Hepatocyte (in vitro differentiated cells): Measurements from ENCODE around the gene PKN3. TPM values are rescaled to one million over a fixed set of nuclear protein-coding genes. Genes with fewer than 3 reads are reported as not detected.

Experiments used
- DNase-seq: peaks from one replicate; pipeline ENCODE4 v3.0.0-alpha.2; 2016; ENCODE audit warnings: low spot score
- H2AFZ ChIP-seq: fragments of 200-600 bp; sonication (generic); 2 replicates; pipeline ENCODE4 v1.6.0; 2016; ENCODE audit warnings: antibody characterized with exemption, mild to moderate bottlenecking
- H3K27ac ChIP-seq: fragments of 200-600 bp; sonication (generic); 2 replicates; pipeline ENCODE4 v1.5.1; 2016; ENCODE audit warnings: mild to moderate bottlenecking
- H3K27me3 ChIP-seq: fragments of 200-600 bp; sonication (generic); 2 replicates; pipeline ENCODE4 v1.6.1; 2016
- H3K36me3 ChIP-seq: fragments of 200-600 bp; sonication (generic); replicated peaks from 2 replicates; pipeline ENCODE4 v1.5.1; 2016; ENCODE audit warnings: low read depth; ENCODE audit not compliant: insufficient read depth
- H3K4me1 ChIP-seq: fragments of 200-600 bp; sonication (generic); 2 replicates; pipeline ENCODE4 v1.5.1; 2016; ENCODE audit warnings: mild to moderate bottlenecking, moderate library complexity; ENCODE audit not compliant: insufficient read depth
- H3K4me2 ChIP-seq: fragments of 200-600 bp; sonication (generic); 2 replicates; pipeline ENCODE4 v1.6.0; 2016
- H3K4me3 ChIP-seq: fragments of 200-600 bp; sonication (generic); 2 replicates; pipeline ENCODE4 v1.5.1; 2016; ENCODE audit warnings: mild to moderate bottlenecking
- H3K79me2 ChIP-seq: fragments of 200-600 bp; sonication (generic); 2 replicates; pipeline ENCODE4 v1.6.0; 2017; ENCODE audit warnings: mild to moderate bottlenecking
- H3K9me2 ChIP-seq: fragments of 200-600 bp; sonication (generic); replicated peaks from 2 replicates; pipeline ENCODE4 v1.6.0; 2017; ENCODE audit warnings: mild to moderate bottlenecking; ENCODE audit not compliant: insufficient read depth
- H3K9me3 ChIP-seq: fragments of 200-600 bp; sonication (generic); 2 replicates; pipeline ENCODE4 v1.5.1; 2016; ENCODE audit warnings: low read depth, mild to moderate bottlenecking
- H4K20me1 ChIP-seq: fragments of 200-600 bp; sonication (generic); 2 replicates; pipeline ENCODE4 v1.6.0; 2016; ENCODE audit warnings: mild to moderate bottlenecking; ENCODE audit not compliant: insufficient read depth, poor library complexity, severe bottlenecking
- EZH2 ChIP-seq: fragments of 200-600 bp; sonication (generic); IDR thresholded peaks from 2 replicates; pipeline ENCODE4 v1.6.1; 2016; ENCODE audit warnings: antibody characterized with exemption, mild to moderate bottlenecking, borderline replicate concordance
- EZH2phosphoT487 ChIP-seq: fragments of 200-600 bp; sonication (generic); IDR thresholded peaks from one replicate; pipeline ENCODE4 v1.6.1; 2018; ENCODE audit warnings: antibody characterized with exemption, mild to moderate bottlenecking, low read depth, moderate library complexity; ENCODE audit not compliant: unreplicated experiment, severe bottlenecking
- WGBS: methylation state at CpG from one replicate; pipeline ENCODE4 v1.1.6; 2016; ENCODE audit warnings: low lambda C conversion rate; ENCODE audit errors: missing lambda C conversion rate; 5-methylcytosine and 5-hydroxymethylcytosine counted together
- polyA plus RNA-seq: library from polyadenylated mRNA; unstranded; fragments of >200 nt; fragmentation: Nextera tagmentation; extraction: Ambion mirVana; gene quantifications from 2 replicates; pipeline ENCODE4 v1.2.1, GENCODE V29; 2016
- total RNA-seq: library from RNA; depleted of rRNA; stranded (reverse); fragments of >200 nt; gene quantifications from 2 replicates; pipeline ENCODE4 v1.2.3, GENCODE V29; 2014
- TF ChIP-seq, protein P1 (sequence below): fragments of 200-600 bp; sonication (generic); IDR thresholded peaks from 2 replicates; pipeline ENCODE4 v1.5.1; 2016; ENCODE audit warnings: antibody characterized with exemption, mild to moderate bottlenecking; ENCODE audit not compliant: poor library complexity

The PKN3 gene
- total and polyA plus RNA-seq, 2 experiments from 2014 or later = 3.7 to 4.5 TPM

- H3K36me3 ChIP-seq = no peaks in the 10 kb centered on the region
- TF ChIP-seq EZH2 = no peak
- TF ChIP-seq EZH2phosphoT487 = no peak
- TF ChIP-seq, protein P1, sequence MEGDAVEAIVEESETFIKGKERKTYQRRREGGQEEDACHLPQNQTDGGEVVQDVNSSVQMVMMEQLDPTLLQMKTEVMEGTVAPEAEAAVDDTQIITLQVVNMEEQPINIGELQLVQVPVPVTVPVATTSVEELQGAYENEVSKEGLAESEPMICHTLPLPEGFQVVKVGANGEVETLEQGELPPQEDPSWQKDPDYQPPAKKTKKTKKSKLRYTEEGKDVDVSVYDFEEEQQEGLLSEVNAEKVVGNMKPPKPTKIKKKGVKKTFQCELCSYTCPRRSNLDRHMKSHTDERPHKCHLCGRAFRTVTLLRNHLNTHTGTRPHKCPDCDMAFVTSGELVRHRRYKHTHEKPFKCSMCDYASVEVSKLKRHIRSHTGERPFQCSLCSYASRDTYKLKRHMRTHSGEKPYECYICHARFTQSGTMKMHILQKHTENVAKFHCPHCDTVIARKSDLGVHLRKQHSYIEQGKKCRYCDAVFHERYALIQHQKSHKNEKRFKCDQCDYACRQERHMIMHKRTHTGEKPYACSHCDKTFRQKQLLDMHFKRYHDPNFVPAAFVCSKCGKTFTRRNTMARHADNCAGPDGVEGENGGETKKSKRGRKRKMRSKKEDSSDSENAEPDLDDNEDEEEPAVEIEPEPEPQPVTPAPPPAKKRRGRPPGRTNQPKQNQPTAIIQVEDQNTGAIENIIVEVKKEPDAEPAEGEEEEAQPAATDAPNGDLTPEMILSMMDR = no peak
- no peak overlapping the region for H3K4me2 ChIP-seq
- no peak overlapping the region for H2AFZ ChIP-seq
- H3K9me2 ChIP-seq = no peaks in the 10 kb centered on the region
- no peaks in the 10 kb centered on the region for H3K79me2 ChIP-seq
- no peak overlapping the region for H3K4me3 ChIP-seq
- 95% methylated on average over 22 of the region's 22 CpGs for WGBS
- no peaks in the 10 kb centered on the region for H3K27me3 ChIP-seq
- DNase-seq = no peak
- H3K4me1 ChIP-seq = peaks cover 9% of the 10 kb centered on the region
- no peak overlapping the region for H3K27ac ChIP-seq
- H3K9me3 ChIP-seq = no peaks in the 10 kb centered on the region
- H4K20me1 ChIP-seq = no peaks in the 10 kb centered on the region
Observed at GRCh38 chr9:128720841-128721486, 18.7 kb downstream of the PKN3 start.

DNA sequence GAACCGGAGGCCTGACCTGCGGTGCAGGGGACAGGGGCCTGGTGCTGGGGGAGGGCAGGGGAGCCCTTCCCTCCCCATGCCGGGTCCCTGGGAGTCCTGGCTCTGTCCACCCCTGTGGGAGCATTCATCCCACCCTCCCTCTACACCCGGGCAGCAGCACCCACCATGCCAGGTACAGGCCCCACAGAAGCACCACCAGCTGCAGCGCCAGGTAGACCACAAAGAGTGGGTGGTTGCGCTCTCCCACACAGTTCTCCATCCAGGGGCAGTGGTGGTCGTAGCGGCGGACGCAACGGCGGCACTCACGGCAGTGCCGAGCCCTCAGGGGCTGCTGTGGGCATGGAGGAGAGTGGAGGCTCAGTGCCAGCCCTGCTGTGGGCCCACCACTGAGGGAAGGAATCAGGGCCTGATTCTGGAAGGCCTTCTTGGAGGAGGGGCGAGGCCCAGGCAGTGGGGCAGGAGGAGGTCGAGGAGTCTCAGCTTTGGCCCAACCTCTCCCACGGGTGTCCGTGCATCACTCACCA is 19.2 kb downstream of the PKN3 start:
- no peaks in the 10 kb centered on the region for H3K9me2 ChIP-seq
- no peaks in the 10 kb centered on the region for H3K36me3 ChIP-seq
- H3K27me3 ChIP-seq = no peaks in the 10 kb centered on the region
- H3K27ac ChIP-seq = no peak overlapping the region
- no peak overlapping the region for H3K4me2 ChIP-seq
- H3K4me1 ChIP-seq = peaks cover 9% of the 10 kb centered on the region
- no peaks in the 10 kb centered on the region for H3K9me3 ChIP-seq
- no peaks in the 10 kb centered on the region for H4K20me1 ChIP-seq
- DNase-seq = no peak
- TF ChIP-seq EZH2phosphoT487 = no peak
- TF ChIP-seq EZH2 = no peak
- TF ChIP-seq, protein P1 = no peak
- no peaks in the 10 kb centered on the region for H3K79me2 ChIP-seq
- H3K4me3 ChIP-seq = no peak overlapping the region
- 94% methylated on average over 18 of the region's 18 CpGs for WGBS
- H2AFZ ChIP-seq = no peak overlapping the region

DNA sequence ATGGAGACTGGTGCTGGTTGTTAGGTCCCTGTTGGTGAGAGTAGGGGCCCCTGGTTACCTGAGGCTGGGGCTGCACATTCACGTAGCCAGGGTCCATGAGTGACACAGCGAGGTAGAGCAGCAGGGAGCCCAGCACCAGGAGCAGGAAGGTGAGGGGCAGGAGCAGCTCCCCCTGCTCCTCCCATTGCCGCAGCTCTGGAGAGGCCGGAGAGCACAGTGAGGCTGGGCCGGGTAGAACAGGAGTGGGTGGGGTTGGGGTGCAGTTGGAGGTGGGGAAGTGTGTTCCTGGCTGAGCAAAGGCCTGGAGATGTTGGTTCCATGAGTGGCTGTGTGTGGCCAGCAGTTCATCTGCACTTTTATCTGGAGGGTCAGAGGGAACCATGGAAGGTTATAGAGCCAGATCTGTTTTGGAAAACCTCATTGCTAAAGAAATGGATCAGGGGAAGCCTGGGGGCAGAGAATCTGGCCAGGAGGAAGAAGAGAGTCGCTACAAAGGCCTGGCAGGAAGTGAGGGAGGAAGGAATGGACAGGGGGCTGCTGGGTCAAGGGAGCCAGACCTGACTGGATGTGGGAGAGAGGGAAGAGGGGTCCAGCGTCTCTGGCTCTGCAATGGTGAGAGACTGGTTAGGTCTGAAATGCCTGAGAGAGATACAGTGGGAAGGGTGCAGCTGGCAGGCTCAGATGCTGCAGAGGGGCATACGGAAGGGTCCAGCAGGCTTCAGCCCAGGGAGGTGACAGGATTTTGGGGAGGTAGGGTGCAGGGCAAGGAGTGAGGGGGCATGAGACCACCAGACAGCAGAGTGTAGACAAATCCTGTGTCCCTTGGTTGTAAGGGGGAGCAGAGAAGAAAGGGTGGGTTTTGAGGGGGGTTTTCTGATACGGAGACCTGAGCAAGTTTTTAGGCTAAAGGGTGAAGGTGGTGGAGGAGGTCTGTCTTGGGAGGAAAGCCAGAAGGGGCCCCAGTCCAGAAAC is 20.4 kb downstream of the PKN3 start:
- DNase-seq = no peak
- H3K9me2 ChIP-seq = no peaks in the 10 kb centered on the region
- no peak overlapping the region for H3K4me3 ChIP-seq
- H3K79me2 ChIP-seq = no peaks in the 10 kb centered on the region
- no peaks in the 10 kb centered on the region for H3K9me3 ChIP-seq
- no peaks in the 10 kb centered on the region for H3K36me3 ChIP-seq
- no peak for TF ChIP-seq EZH2phosphoT487
- TF ChIP-seq EZH2 = no peak
- TF ChIP-seq, protein P1 = no peak
- H3K4me1 ChIP-seq = peaks cover 9% of the 10 kb centered on the region
- no peak overlapping the region for H3K27ac ChIP-seq
- no peaks in the 10 kb centered on the region for H4K20me1 ChIP-seq
- peak overlapping the region; percentile 79 for H3K4me2 ChIP-seq
- no peaks in the 10 kb centered on the region for H3K27me3 ChIP-seq
- H2AFZ ChIP-seq = no peak overlapping the region
- WGBS = 79% methylated on average over 9 of the region's 9 CpGs
